Thoracic aorta (tissue), 2 donors: ENCODE data around the gene ABTB2. TPM values are rescaled to one million over a fixed set of nuclear protein-coding genes. Genes with fewer than 3 reads are reported as not detected.

Source experiments
- ATAC-seq: fragments of 150-250 bp; one replicate; pipeline ENCODE4 v1.8.0; 2017; ENCODE audit warnings: low read depth; ENCODE audit not compliant: insufficient number of reproducible peaks, low FRiP score
- DNase-seq: peaks from one replicate; pipeline ENCODE4 v3.0.0-alpha.2; 2020; ENCODE audit warnings: low spot score
- H3K27ac ChIP-seq, 2 donors: fragments of 200-600 bp; sonication (generic); 1 replicate in 1 of 2; 2 replicates in 1 of 2; pipeline ENCODE4 v1.5.1; 2016; ENCODE audit warnings: mild to moderate bottlenecking in 2 of 2, moderate library complexity in 2 of 2
- H3K27me3 ChIP-seq: fragments of 200-600 bp; sonication (generic); replicated peaks from 2 replicates; pipeline ENCODE4 v1.6.0; 2016; ENCODE audit warnings: mild to moderate bottlenecking; ENCODE audit not compliant: insufficient read depth
- H3K36me3 ChIP-seq: fragments of 200-600 bp; sonication (generic); one replicate; pipeline ENCODE4 v1.5.1; 2016
- H3K4me1 ChIP-seq, 2 donors: fragments of 200-600 bp; sonication (generic); 1 replicate in 1 of 2; 2 replicates in 1 of 2; pipeline versions ENCODE4 v1.5.1 to v1.6.0; 2016; ENCODE audit warnings: low read depth in 2 of 2, mild to moderate bottlenecking in 1 of 2; ENCODE audit not compliant: control insufficient read depth in 1 of 2
- H3K4me3 ChIP-seq: fragments of 200-600 bp; sonication (generic); 2 replicates; pipeline ENCODE4 v1.5.1; 2016; ENCODE audit warnings: mild to moderate bottlenecking
- H3K9me3 ChIP-seq: fragments of 200-600 bp; sonication (generic); 2 replicates; pipeline ENCODE4 v1.5.1; 2016
- total RNA-seq, 2 donors: library from RNA; depleted of rRNA; stranded (reverse); fragments of >200 nt; gene quantifications; one replicate each; pipeline versions ENCODE4 v1.1.0 to v1.2.3, GENCODE V29; 2016
- TF ChIP-seq, protein P1 (sequence below): fragments of 200-600 bp; sonication (generic); IDR thresholded peaks from one replicate; pipeline ENCODE4 v1.5.1; 2019; ENCODE audit warnings: antibody characterized with exemption

Gene ABTB2
- total RNA-seq, 2 donors from 2014 or later, result 12.3 to 31.0 TPM

DNA sequence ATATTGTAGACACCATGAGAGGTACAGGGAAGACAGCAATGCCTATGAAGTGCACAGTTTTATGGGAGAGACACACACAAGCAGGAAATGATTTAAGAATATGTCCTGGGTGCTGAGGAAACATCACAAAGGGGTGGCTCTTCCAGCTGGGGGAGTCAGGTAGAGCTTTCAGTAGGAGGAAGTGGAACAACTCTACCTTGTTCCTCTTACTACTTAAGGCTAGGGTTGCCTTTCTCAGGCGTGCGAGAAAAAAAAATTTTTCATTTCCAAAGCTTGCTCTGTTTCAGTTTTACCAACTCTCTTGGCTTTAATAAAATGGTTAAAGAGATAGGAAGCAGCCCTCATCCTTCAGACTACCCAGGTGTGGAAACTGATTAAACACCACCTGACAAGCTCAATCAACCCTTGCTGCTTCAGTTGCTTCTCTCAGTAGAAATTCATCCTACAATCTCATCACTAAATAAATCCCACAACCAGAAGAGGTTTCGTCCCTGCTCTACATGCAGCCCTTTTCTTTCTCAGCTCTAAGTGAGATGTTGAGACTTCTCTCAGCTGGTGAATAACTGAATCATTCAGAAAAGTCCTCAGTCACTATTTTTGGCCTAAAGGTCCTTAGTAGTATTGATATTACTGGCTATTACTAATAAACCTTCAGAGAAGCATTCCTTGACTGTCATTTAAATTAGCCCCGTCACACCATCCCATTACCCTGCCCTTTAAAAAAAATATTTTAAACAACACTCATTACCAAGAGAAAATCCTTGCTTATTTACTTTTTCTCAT is 5.9 kb downstream of the ABTB2 start:
- ATAC-seq, result no peak
- no peaks in the 10 kb centered on the region for H3K9me3 ChIP-seq
- no peak overlapping the region for H3K27ac ChIP-seq
- H3K4me1 ChIP-seq, result peaks cover 26 to 66% of the 10 kb centered on the region in 2 donors
- no peaks in the 10 kb centered on the region for H3K27me3 ChIP-seq
- TF ChIP-seq, protein P1, sequence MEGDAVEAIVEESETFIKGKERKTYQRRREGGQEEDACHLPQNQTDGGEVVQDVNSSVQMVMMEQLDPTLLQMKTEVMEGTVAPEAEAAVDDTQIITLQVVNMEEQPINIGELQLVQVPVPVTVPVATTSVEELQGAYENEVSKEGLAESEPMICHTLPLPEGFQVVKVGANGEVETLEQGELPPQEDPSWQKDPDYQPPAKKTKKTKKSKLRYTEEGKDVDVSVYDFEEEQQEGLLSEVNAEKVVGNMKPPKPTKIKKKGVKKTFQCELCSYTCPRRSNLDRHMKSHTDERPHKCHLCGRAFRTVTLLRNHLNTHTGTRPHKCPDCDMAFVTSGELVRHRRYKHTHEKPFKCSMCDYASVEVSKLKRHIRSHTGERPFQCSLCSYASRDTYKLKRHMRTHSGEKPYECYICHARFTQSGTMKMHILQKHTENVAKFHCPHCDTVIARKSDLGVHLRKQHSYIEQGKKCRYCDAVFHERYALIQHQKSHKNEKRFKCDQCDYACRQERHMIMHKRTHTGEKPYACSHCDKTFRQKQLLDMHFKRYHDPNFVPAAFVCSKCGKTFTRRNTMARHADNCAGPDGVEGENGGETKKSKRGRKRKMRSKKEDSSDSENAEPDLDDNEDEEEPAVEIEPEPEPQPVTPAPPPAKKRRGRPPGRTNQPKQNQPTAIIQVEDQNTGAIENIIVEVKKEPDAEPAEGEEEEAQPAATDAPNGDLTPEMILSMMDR, result no peak
- H3K36me3 ChIP-seq, result no peaks in the 10 kb centered on the region
- H3K4me3 ChIP-seq, result no peak overlapping the region
- no peak for DNase-seq

DNA sequence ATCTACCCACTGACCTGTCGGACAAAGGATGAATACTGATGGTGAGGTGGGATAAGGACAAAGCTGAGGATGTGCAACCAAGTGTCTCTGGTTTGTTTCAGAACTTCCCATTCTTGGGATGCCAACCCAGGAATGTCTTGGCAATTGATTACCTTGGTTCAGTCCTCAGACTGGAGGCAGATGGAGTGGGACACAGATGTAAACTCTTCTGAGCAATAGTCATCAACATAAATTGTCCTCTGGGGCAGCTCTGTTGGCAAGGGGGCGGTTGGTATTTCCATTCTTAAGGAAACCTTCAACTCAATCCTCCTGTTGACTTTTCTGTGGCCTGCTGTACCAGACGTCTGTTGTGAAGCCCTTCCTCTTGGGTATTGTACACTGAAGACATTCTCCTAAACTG is 6.8 kb downstream of the ABTB2 start:
- ATAC-seq, result no peak
- H3K27me3 ChIP-seq, result no peaks in the 10 kb centered on the region
- H3K9me3 ChIP-seq, result no peaks in the 10 kb centered on the region
- no peak for DNase-seq
- no peak overlapping the region for H3K27ac ChIP-seq
- no peak overlapping the region for H3K4me3 ChIP-seq
- TF ChIP-seq, protein P1, result no peak
- no peaks in the 10 kb centered on the region for H3K36me3 ChIP-seq
- peaks cover 27 to 73% of the 10 kb centered on the region in 2 donors for H3K4me1 ChIP-seq

DNA sequence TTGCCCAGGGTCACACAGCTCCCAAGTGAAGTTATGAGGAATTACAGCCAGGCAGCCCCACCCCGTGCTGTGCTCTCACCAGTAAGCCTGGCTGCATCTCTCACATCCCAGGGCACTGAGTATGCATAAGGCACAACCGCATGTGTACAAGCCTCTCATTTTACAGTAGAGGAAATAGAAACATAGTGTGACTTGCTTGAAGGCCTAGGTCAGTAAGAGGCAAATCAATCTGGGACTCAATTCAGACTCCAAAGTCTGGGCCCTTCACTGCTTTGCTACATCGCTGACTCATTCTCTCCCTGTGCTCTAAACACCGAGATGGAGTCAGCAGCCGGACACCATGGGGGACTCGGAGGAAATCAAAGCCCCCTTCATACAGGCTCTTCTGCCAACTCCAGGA is 7.9 kb downstream of the ABTB2 start:
- Histone ChIP-seq H3K27ac (peak overlapping the region in 1 of 2 donors; percentile 82), H3K9me3 (no peaks in the 10 kb centered on the region), H3K27me3 (no peaks in the 10 kb centered on the region), H3K36me3 (no peaks in the 10 kb centered on the region), H3K4me3 (no peak overlapping the region), H3K4me1 (peaks cover 32 to 73% of the 10 kb centered on the region in 2 donors)
- TF ChIP-seq, protein P1, result no peak
- DNase-seq (no peak), ATAC-seq (no peak)

DNA sequence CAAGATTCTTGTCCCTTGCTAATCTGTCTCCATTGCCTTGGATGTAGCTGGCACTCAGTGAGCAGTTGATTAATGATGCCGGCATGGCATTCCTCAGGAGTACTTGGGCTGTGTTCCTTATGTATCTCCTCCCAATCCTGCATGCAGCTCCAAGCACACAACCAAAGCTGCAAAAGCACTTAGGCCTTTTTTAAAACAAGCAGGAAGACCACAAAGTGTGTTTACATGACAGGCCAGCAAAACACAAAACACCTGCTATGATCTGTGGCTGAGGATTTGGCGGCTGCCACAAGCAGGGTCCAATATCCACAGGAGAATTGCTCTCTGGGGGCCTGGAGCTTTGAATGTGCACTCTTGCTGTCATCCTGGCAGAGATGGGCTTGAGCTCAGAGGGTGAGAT is 8.9 kb downstream of the ABTB2 start:
- no peaks in the 10 kb centered on the region for H3K9me3 ChIP-seq
- no peak overlapping the region for H3K4me3 ChIP-seq
- no peaks in the 10 kb centered on the region for H3K36me3 ChIP-seq
- peaks cover 32 to 76% of the 10 kb centered on the region in 2 donors for H3K4me1 ChIP-seq
- peak overlapping the region; percentile 82 to 91 for H3K27ac ChIP-seq
- no peaks in the 10 kb centered on the region for H3K27me3 ChIP-seq
- no peak for ATAC-seq
- no peak for DNase-seq
- TF ChIP-seq, protein P1, result no peak

GRCh38 chr11:34348096-34348495 is 9.7 kb downstream of the ABTB2 start:
- Histone ChIP-seq H3K9me3 (no peaks in the 10 kb centered on the region), H3K27me3 (no peaks in the 10 kb centered on the region), H3K4me3 (no peak overlapping the region), H3K27ac (peak overlapping the region; percentile 82 to 91), H3K36me3 (no peaks in the 10 kb centered on the region), H3K4me1 (peaks cover 32 to 76% of the 10 kb centered on the region in 2 donors)
- TF ChIP-seq, protein P1, result no peak
- DNase-seq, result no peak
- no peak for ATAC-seq
